Astrocyte (in vitro differentiated cells and primary cell): ENCODE measurements around the gene GGT1. TPM values are rescaled to one million over a fixed set of nuclear protein-coding genes. Genes with fewer than 3 reads are reported as not detected.
"Not testable (repeated sequence)": the region's sequence is repeated elsewhere in the genome, so short reads cannot be mapped to it uniquely, and the experiment has no call there.

Experiments used
- DNase-seq: peaks from one replicate; pipeline ENCODE4 v3.0.0-alpha.2; 2010; ENCODE audit warnings: low read depth
- FAIRE-seq: peaks from 2 replicates; lab custom pipeline; 2011; peaks lifted over from hg19 to GRCh38; lab: Jason Lieb, UNC
- H2AFZ ChIP-seq: 2 replicates; pipeline ENCODE4 v1.6.0; 2012; ENCODE audit warnings: low read depth, low read length, inconsistent platforms
- H3K27ac ChIP-seq: 2 replicates; pipeline ENCODE4 v1.5.1; 2011; ENCODE audit warnings: low read depth, low read length, inconsistent platforms
- H3K27me3 ChIP-seq: 2 replicates; pipeline ENCODE4 v1.6.0; 2011; ENCODE audit warnings: low read length, inconsistent platforms; ENCODE audit not compliant: insufficient read depth
- H3K36me3 ChIP-seq: 2 replicates; pipeline ENCODE4 v1.5.1; 2011; ENCODE audit warnings: low read length, inconsistent platforms; ENCODE audit not compliant: insufficient read depth
- H3K4me1 ChIP-seq: 2 replicates; pipeline ENCODE4 v1.5.1; 2011; ENCODE audit warnings: low read length, inconsistent platforms; ENCODE audit not compliant: insufficient read depth
- H3K4me2 ChIP-seq: 2 replicates; pipeline ENCODE4 v1.6.0; 2012; ENCODE audit warnings: low read length, inconsistent platforms
- H3K4me3 ChIP-seq: 2 replicates; pipeline ENCODE4 v1.5.1; 2011; ENCODE audit warnings: low read depth, mild to moderate bottlenecking, low read length, inconsistent platforms; ENCODE audit not compliant: insufficient read depth
- H3K79me2 ChIP-seq: 2 replicates; pipeline ENCODE4 v1.6.0; 2012; ENCODE audit warnings: mild to moderate bottlenecking, low read length, inconsistent platforms; ENCODE audit not compliant: insufficient read depth
- H3K9ac ChIP-seq: 2 replicates; pipeline ENCODE4 v1.6.0; 2012; ENCODE audit warnings: mild to moderate bottlenecking, low read length, inconsistent platforms
- H3K9me3 ChIP-seq: 2 replicates; pipeline ENCODE4 v1.5.1; 2012; ENCODE audit warnings: low read depth, mild to moderate bottlenecking, low read length, inconsistent platforms; ENCODE audit not compliant: insufficient read depth
- H4K20me1 ChIP-seq: 2 replicates; pipeline ENCODE4 v1.6.0; 2012; ENCODE audit warnings: low read length, inconsistent platforms; ENCODE audit not compliant: insufficient read depth
- H3K27ac Mint-ChIP-seq: one replicate; pipeline ENCODE4 v1.8.0; 2021; ENCODE audit warnings: mild to moderate bottlenecking, mixed read lengths; ENCODE audit not compliant: unreplicated experiment
- H3K27me3 Mint-ChIP-seq: one replicate; pipeline ENCODE4 v1.8.0; 2021; ENCODE audit warnings: low read depth, mixed read lengths; ENCODE audit not compliant: unreplicated experiment
- H3K36me3 Mint-ChIP-seq: one replicate; pipeline ENCODE4 v1.8.0; 2021; ENCODE audit warnings: low read depth, mixed read lengths; ENCODE audit not compliant: unreplicated experiment
- H3K4me1 Mint-ChIP-seq: one replicate; pipeline ENCODE4 v1.8.0; 2021; ENCODE audit warnings: low read depth, mixed read lengths; ENCODE audit not compliant: unreplicated experiment
- H3K4me3 Mint-ChIP-seq: one replicate; pipeline ENCODE4 v1.8.0; 2021; ENCODE audit warnings: mild to moderate bottlenecking, moderate library complexity, mixed read lengths; ENCODE audit not compliant: unreplicated experiment
- H3K9me3 Mint-ChIP-seq: one replicate; pipeline ENCODE4 v1.8.0; 2021; ENCODE audit warnings: mild to moderate bottlenecking, mixed read lengths; ENCODE audit not compliant: unreplicated experiment
- total RNA-seq: library from RNA; stranded (reverse); gene quantifications from 2 replicates; pipeline ENCODE4 v1.2.1, GENCODE V29; 2021

GGT1 gene
- total RNA-seq, 1 donor from 2014 or later, result 2.9 TPM

DNA sequence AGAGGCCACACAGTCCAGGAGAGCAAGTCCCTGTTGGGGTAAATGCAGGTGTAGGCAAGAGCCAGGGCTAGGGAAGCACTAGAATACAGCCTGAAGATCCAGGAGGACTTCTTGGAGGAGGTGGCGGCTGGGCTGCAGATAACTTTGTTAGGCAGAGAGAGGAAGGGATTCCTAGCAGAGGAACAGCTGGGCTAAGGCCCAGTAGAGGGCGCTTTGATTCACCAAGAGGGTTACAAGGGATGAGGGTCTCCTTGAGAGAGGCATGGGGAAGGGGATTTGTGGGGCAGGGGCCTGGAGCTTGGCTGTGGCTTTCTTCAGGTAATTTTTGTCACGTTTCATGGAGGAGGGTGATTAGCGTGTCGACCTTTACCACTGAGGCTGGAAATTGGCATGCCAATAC is 18.3 kb downstream of the GGT1 start:
- H3K4me1 ChIP-seq, DNase-seq, H3K36me3 ChIP-seq, H3K9ac ChIP-seq, H3K9me3 Mint-ChIP-seq, H3K4me2 ChIP-seq, H3K36me3 Mint-ChIP-seq, H2AFZ ChIP-seq, H3K27ac Mint-ChIP-seq, H4K20me1 ChIP-seq, H3K27me3 ChIP-seq, H3K27ac ChIP-seq, FAIRE-seq, H3K9me3 ChIP-seq, H3K4me3 ChIP-seq, H3K79me2 ChIP-seq, H3K4me3 Mint-ChIP-seq, H3K4me1 Mint-ChIP-seq: not testable (repeated sequence)
- H3K27me3 Mint-ChIP-seq, result peaks cover 13% of the 10 kb centered on the region

DNA sequence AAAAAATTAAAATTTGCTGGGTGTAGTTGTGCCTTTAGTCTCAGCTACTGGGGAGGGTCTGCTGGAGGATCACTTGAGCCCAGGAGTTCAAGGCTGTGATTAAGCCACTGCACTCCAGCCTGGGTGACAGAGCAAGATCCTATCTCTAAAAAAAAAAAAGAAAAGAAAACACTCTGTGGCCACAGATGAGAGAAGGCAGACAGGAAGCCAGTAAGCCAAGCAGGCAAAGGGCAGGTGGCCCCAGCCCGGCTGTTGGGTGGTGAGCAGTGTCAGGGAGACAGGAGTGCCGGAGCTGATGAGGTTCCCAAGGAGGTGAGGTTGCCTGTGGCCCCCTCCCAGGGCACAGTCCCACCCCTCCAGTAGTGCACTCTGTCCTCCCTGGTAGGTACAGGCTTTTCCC is 19.6 kb downstream of the GGT1 start:
- not testable (repeated sequence) for H3K4me1 Mint-ChIP-seq, DNase-seq, H2AFZ ChIP-seq, H3K36me3 Mint-ChIP-seq, H3K27me3 ChIP-seq, H3K9ac ChIP-seq, H3K4me3 Mint-ChIP-seq, FAIRE-seq, H3K9me3 Mint-ChIP-seq, H3K27ac Mint-ChIP-seq, H3K27me3 Mint-ChIP-seq, H3K4me2 ChIP-seq, H3K79me2 ChIP-seq, H3K9me3 ChIP-seq, H3K27ac ChIP-seq, H4K20me1 ChIP-seq, H3K36me3 ChIP-seq, H3K4me1 ChIP-seq, H3K4me3 ChIP-seq

DNA sequence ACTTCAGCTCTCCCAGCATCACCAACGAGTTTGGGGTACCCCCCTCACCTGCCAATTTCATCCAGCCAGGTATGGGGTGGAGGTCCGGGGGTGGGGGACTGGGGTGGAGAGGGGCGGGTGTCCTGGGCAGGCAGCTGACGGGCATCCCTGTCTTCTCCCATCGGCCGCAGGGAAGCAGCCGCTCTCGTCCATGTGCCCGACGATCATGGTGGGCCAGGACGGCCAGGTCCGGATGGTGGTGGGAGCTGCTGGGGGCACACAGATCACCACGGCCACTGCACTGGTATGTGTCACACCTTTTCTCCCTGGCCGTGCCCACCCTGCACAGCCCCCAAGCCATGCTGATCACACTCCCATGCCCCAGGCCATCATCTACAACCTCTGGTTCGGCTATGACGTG is 24.9 kb downstream of the GGT1 start:
- not testable (repeated sequence) for H3K4me1 ChIP-seq, DNase-seq, H3K36me3 Mint-ChIP-seq, H3K4me2 ChIP-seq, H3K79me2 ChIP-seq, H4K20me1 ChIP-seq, H3K36me3 ChIP-seq, H3K4me3 ChIP-seq, FAIRE-seq, H3K9me3 ChIP-seq, H3K27ac ChIP-seq, H3K9ac ChIP-seq, H3K27me3 Mint-ChIP-seq, H2AFZ ChIP-seq, H3K27ac Mint-ChIP-seq, H3K9me3 Mint-ChIP-seq, H3K27me3 ChIP-seq, H3K4me3 Mint-ChIP-seq
- H3K4me1 Mint-ChIP-seq, result peaks cover 11% of the 10 kb centered on the region

DNA sequence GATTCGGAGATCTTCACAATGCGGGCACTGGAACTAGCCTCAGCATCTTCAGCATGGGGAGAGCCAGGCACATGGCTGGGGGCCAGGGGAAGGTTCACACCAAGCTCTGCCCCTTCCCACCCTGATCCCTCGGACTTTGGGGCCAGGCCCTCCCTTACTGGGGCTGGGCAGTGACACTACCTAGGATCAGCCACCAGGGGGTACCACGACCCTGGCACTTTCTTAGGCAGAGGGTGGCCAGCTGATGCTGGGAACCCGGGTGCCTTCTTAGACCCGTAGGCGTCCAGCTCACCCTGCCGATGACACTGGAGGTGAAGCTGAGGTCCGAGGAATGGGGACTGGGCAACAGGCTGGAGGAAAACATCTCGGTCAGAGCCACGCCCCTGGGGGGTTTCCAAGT is 26.1 kb downstream of the GGT1 start:
- H3K36me3 Mint-ChIP-seq, H3K4me1 ChIP-seq, FAIRE-seq, H3K27ac ChIP-seq, H3K79me2 ChIP-seq, H3K9me3 Mint-ChIP-seq, H3K4me2 ChIP-seq, H3K4me3 Mint-ChIP-seq, H3K27me3 ChIP-seq, H4K20me1 ChIP-seq, H2AFZ ChIP-seq, H3K9me3 ChIP-seq, H3K4me3 ChIP-seq, H3K27me3 Mint-ChIP-seq, DNase-seq, H3K36me3 ChIP-seq, H3K9ac ChIP-seq, H3K27ac Mint-ChIP-seq: not testable (repeated sequence)
- H3K4me1 Mint-ChIP-seq, result peaks cover 17% of the 10 kb centered on the region

DNA sequence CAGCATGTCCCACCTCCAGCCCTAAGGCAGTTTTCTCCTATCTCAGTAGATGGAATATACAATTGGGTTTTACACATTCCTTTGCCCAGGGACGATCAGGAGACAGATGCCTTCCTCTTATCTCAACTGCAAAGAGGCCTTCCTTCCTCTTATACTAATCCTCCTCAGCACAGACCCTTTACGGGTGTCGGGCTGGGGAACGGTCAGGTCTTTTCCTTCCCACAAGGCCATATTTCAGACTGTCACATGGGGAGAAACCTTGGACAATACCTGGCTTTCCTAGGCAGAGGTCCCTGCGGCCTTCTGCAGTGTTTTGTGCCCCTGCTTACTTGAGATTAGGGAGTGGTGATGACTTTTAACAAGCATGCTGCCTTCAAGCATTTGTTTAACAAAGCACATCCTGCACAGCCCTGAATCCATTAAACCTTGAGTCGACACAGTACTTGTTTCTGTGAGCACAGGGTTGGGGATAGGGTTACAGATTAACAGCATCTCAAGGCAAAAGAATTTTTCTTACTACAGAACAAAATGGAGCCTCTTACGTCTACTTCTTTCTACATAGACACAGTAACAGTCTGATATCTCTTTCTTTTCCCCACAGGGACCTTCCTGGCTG is 27.9 kb downstream of the GGT1 start:
- H3K27ac ChIP-seq, H4K20me1 ChIP-seq, H3K4me3 ChIP-seq, H3K4me3 Mint-ChIP-seq, H3K4me2 ChIP-seq, H3K27me3 ChIP-seq, H3K27me3 Mint-ChIP-seq, H2AFZ ChIP-seq, H3K9me3 Mint-ChIP-seq, H3K36me3 Mint-ChIP-seq, H3K9me3 ChIP-seq, DNase-seq, FAIRE-seq, H3K79me2 ChIP-seq, H3K9ac ChIP-seq, H3K36me3 ChIP-seq, H3K4me1 ChIP-seq: not testable (repeated sequence)
- Mint-ChIP-seq H3K27ac (peak overlapping the region; percentile 4), H3K4me1 (peaks cover 24% of the 10 kb centered on the region)

DNA sequence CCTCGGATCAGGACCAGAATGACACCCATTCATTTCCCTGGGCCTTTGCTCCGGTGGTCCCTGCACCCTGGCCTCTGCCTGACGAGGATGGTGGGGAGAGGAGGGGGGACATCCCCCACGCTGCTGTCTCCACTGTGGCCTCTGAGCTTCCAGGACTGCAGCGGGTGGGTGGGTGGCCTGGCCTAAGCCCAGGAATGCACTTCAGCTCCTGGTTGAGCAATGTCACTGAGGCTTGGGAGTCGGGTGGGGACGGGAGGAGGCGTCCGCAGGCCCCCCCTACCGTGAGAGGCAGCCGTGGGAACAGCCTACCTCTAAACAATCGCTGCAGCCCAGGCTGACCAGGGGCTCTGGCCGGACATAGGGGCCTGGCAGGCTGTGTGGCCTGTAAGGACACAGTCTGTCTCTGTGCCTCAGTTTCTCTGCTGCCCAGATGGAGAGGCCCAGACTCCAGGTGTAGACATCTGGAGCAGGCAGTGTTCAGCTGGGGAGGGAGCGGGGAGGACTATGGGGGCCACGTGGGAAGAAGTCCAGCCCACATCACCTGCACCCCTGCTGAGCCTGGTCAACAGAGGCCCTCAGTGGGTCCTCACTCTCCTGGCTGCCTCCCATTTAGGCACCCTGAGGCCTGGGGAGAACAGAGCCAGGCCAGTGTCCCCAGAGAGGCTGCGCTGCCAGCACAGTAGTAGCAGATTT is 28.6 kb downstream of the GGT1 start:
- peak overlapping the region; percentile 4 for H3K27ac Mint-ChIP-seq

More for the DNA sequence above, 28.6 kb downstream of the GGT1 start:
- H3K79me2 ChIP-seq, H3K9ac ChIP-seq, H3K9me3 ChIP-seq, H3K27me3 ChIP-seq, H3K4me3 Mint-ChIP-seq, H3K9me3 Mint-ChIP-seq, H3K4me3 ChIP-seq, H3K36me3 Mint-ChIP-seq, FAIRE-seq, H2AFZ ChIP-seq, H3K4me2 ChIP-seq, H3K36me3 ChIP-seq, H4K20me1 ChIP-seq, H3K4me1 ChIP-seq, DNase-seq, H3K27ac ChIP-seq, H3K27me3 Mint-ChIP-seq: not testable (repeated sequence)
- H3K4me1 Mint-ChIP-seq, result peaks cover 24% of the 10 kb centered on the region
